Activated CD4-positive, CD25-positive, alpha-beta regulatory T cell treated with anti-CD3 and anti-CD28 coated beads, Interleukin-2, amount 50 U/mL, for 16 hours (primary cell): Measurements from ENCODE around the gene ANKRD6.

Experiments
- DNase-seq: peaks from one replicate; pipeline ENCODE4 v3.0.0-alpha.2; 2020; ENCODE audit warnings: low read depth, low spot score

ANKRD6 gene

DNA sequence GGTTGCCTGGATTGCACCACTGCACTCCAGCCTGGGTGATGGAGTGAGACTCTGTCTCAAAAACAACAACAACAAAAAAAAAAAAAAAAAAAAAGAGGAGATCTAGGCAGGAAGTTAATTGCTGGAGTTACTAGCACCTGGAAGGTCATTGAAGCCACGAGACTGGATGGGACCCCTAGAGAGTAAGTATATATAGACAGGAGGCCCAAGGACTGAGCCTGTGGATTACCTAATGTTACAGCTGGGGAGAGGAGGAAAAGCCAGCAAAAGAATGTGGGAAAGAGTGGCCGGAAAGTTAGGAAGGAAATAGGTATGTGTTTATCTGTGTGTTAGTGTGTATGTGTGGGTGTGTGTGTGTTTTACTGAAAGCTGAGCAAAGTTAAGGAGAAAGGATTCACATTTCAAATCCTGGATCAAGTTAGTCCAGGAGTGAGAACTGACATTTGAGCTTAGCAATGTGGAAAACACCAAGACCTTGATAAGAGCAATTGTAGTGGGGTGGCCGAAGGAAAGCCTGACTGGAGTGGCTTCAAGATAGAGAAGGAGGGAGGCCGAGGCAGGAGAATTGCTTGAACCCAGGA is 38.4 kb downstream of the ANKRD6 start:
- DNase-seq, result no peak

GRCh38 chr6:89475101-89475500 is 42.1 kb downstream of the ANKRD6 start:
- no peak for DNase-seq

DNA sequence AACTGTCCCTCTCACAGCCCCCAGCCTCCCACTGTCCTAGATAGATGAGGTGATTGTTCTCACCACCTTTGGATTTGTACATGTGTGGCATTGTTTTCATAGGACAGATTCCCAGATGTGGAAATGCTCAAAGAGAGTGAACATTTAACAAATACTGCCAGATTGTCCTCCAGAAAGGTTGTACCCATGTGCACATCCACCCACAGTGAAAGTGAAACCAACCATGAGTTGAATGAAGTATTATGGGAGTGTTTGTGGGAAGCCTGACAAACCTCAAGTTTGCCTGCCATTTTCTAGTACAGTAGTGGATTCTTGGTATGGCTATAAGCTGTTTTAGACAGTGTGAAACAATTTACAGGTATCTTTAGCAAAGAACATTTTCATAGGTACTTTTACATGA is 42.7 kb downstream of the ANKRD6 start:
- DNase-seq, result no peak

DNA sequence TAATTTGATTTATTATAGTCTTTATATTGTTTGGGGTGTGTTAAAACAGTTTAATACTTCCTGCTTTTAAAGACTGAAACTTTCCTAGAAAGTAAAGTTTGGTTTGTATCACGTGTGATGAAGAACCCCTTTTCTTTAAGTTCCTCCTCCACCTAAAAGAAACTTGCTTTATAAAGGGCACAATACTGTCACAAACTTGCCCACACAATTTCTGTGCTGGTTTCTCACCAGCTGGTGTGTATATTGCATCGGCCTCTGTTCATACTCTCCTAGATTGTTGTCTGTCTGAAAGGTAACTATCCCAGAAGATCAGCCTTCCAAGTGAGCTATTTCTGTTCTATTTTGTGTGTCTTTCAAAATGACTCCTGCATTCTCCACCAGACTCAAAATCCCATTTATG is 46.9 kb downstream of the ANKRD6 start:
- DNase-seq, result no peak

DNA sequence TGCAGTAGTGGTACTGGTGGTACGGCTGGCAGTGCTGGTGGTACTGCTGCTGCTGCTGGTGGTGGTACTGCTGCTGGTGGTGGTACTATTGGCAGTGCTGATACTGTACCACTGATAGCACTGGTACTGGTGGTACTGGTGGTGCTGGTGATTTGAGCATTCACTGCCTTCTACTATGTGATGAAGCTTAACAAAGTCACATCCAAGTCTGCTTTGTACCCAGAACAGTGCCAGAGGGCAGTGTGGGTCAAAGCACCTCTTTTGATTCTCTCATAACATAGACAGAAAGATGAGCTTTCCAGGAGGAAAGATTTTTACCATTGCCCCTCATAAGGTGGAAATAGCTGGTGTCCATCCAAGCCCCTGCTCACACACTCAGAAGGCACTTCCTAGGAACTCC is 48.7 kb downstream of the ANKRD6 start:
- no peak for DNase-seq

- DNase-seq, result no peak
Measured at GRCh38 chr6:89482126-89482525, 49.2 kb downstream of the ANKRD6 start.

GRCh38 chr6:89483111-89483720 is 50.3 kb downstream of the ANKRD6 start:
- DNase-seq, result no peak

DNA sequence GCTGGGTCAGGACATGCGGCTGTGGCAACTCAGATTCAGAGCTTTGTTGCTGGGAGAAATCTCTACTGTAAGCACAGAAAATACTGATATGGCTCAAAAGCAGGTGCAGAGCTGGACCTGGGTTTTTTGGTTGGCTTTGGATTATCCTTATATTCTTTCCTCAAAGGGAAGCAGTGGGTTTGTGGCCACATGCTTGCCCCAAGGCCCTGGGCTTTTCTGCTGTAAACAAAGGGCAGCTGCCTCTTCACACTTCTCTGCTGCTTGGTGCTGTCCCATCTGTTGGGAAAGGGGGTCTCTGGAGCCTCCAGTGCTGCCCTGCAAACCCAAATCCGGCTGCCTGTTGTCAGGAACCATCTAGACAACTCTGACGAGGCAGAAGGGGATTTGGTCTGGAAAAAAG is 52.4 kb downstream of the ANKRD6 start:
- no peak for DNase-seq

GRCh38 chr6:89487864-89488263 is 54.9 kb downstream of the ANKRD6 start:
- DNase-seq, result no peak

DNA sequence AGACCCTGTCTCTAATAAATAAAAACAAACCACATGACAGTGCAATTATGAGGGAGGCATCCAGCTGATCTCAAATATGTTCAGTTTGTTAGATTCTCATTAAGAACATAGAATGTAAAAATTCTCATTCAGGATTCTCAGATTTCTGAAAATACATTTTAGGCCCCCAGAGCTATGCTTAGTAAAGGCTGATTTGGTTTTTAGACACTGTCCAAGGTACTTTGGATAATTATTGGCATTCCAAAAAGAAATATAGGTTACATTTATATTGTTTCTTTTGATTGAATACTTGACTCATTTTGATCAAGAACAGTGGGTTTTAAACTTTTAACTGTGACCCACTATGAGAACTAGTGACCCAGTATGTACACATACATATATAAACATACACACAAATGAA is 55.5 kb downstream of the ANKRD6 start:
- no peak for DNase-seq

DNA sequence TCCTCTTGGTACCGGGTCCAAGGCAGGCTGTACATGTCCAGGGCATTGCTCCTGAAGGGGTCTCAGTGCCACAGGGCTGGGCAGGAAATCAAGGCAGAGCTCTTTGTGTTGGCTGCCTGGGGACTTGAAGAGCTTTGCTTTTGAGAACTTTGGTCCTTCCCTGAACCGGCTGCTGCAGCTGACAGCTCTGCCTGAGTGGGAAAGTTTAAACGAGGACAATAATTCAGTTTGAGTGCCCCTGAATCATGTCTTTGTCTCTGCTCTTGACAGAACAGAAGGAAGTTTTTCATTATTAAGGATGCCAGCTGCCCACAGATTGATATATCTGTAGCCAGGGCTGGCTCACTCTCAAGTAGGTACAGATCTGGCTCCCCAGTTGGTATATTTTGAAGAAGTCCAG is 56.1 kb downstream of the ANKRD6 start:
- no peak for DNase-seq

DNA sequence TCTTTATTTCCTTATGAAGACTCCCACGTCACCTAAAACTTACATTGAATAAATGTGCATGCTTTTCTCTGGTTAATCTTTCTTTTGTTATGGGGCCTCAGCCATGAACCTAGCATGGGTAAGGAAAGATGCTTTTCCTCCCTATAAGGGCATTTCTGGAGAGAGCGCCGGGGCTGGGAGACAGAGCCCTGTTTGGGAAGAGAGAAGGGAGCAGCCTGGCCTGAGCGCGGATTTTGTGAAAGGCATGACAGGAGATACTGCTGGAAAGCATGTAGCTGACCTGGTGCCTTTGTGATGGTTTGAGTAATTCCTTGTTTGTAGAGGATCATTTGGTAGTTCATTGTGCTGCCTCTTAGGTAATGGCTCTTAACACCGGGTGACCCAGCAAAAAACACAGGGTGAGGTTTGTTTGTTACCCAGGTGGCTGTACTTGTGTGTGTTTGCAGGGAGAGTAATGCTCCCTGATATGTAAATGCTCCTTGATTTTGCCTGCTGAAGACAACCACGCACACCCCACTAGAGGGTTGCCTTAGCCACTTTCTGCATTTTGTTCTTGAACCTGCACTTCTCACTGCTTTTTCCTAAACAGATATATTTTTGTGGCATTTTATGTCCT is 59.2 kb downstream of the ANKRD6 start:
- DNase-seq, result no peak

- DNase-seq, result no peak
Measured at GRCh38 chr6:89494131-89494793, 61.3 kb downstream of the ANKRD6 start.

DNA sequence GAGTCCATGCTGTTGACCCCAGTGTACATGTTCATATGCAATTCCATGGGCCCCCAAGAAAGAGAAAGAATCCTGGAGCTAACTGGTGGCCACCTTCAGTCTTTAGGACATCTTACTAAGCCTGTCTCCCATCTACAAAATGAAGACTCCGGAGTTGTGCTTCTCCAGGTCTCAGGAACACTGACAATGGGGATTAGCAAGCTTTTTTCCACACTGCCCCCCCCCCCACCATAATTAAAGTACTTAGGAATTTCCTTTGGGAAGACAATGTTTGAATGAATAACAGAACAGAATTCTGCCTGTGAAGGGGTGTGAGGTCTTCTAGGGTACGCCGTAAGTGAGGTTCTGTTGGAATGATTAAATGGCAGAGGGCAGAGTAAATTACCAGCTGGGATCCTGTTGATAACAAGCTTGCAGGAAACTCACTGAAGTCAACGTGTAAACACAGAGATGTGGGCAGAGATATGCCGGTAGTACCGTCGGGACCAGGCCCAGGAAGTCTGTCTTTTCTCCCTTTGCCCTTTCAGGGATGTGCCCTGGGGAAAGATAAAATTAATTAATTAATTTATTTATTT is 63.1 kb downstream of the ANKRD6 start:
- no peak for DNase-seq

- DNase-seq, result no peak
Measured at GRCh38 chr6:89500611-89501010, 67.7 kb downstream of the ANKRD6 start.

DNA sequence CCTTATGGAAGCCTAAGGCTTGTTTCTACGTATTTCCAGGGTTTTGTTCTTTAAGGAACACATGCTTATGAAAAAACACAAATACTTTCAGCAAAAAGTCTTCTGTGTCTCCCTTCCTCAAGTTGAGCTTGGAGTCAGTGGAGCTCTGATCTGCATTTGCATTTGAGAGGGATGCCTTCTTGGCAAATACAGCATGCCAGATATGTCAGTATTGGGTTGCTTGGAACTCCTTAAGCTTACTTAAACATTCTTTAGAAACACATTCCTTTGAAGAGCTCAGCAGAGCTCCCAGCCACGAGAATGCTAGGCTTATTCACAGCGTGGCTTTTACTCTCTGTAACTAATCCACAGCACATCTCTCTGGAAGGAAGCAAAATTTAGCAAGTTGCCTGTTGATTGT is 68.3 kb downstream of the ANKRD6 start:
- DNase-seq, result no peak

- no peak for DNase-seq
Measured at GRCh38 chr6:89501753-89502152, 68.8 kb downstream of the ANKRD6 start.

- DNase-seq, result no peak
Measured at GRCh38 chr6:89503641-89504040, 70.7 kb downstream of the ANKRD6 start.

- DNase-seq, result no peak
Measured at GRCh38 chr6:89505847-89506246, 72.9 kb downstream of the ANKRD6 start.

DNA sequence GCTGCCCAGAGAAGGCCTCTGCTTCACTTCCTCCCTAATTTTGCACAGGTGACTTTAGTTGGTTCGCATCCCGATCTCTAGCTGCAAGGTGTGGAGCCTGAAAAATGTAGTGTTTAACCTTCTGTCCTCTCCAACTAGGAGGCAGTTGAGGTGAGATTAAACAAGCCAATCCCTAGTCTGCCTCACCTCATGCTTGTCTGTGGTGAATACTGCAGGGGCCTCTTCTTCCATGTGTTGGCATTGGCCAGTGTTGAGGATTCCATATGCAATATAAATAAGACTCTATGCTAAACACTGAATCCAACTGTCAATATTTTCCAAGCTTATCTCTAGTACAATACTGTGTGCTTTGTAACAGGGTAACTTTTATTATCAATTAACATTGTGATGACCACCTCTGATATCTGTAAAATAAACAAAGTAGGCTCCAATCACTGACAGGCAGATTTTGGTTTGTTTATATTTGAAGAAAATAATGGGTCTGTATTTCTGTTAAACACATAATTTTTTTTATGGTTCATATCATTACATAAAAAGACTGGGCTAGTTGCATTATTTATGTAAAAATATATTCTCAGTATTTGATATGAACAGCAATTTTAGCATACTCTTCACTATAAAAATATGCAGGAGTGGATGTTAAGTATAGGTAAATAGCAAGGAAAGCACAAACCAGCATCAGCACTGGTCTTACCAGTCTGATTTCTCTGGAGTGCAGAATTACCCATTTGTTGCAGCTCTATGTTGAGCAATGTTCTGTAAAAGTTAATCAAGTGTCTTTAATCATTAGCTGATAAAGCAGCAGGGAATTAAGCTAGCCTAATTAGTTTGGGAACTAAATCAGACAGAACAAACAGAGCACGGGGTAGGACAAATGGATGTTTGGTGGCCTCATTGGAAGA is 74.0 kb downstream of the ANKRD6 start:
- DNase-seq, result no peak

DNA sequence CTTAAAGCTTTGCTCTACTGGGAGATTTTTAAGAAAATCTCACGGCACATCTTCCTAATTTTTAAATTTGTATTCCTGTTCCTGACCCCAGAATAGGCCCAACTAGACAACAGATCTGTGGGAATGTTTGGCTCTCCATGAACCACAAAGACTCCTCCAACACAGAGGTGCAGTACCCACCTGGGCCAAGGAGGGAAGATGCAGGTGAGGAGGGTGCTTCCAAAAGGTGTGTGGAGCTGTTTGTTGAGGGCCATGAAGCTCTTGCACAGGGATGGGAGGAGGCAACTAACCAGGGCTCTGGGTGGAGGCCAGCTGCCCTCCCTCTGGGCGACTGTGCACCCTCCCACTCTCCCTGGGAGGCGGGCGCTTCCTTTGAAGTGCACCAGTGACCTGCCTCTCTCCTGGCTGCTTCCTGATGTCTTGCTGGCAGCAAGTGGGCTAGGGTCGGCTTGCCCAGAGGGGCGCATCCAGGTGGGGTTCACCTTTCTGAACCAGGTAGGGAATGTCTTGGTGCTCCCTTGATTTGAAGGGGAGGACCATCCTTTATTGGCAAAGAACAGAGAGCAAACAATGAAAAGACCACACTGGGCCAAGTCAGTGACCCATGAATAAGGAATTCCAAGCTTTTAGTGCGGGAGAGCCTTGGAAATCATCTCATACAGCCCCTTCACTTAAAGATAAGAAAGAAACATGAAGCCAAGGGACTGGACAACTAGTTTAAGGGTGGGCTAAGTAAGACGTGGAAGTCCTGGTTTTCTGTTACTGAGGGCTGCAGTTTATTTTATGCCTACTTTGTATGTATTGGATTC is 76.0 kb downstream of the ANKRD6 start:
- no peak for DNase-seq
